CD4-positive, alpha-beta T cell treated with Interleukin-6 at 100 ng/mL for 8 hours (primary cell): ENCODE measurements around the gene GSE1.
"Not testable (repeated sequence)": the region's sequence is repeated elsewhere in the genome, so short reads cannot be mapped to it uniquely, and the experiment has no call there.

Experiments used
- DNase-seq: peaks from one replicate; pipeline ENCODE4 v3.0.0-alpha.2; 2020; ENCODE audit warnings: mixed read lengths, low spot score

GSE1 gene

DNA sequence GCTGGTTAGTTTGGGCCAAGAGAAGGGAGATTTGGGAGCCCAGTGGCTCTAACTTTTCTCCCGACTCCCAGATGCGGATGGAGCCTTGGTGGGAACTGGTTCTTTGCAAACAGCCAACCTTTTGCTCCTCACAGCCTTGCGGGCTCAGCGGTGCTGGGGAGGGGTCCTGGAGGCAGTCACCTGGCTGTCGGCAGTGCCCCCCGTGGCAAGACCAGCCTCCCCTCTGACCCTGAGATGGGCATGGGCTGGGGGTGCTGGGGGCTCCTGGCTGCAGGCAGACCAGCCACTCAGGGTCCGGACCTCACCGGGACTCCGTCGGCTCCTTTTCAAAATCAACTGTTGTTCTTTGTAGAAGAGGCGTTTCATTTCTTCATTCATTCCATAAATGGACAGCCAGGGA lies 21.7 kb upstream of the GSE1 start:
- DNase-seq = no peak

DNA sequence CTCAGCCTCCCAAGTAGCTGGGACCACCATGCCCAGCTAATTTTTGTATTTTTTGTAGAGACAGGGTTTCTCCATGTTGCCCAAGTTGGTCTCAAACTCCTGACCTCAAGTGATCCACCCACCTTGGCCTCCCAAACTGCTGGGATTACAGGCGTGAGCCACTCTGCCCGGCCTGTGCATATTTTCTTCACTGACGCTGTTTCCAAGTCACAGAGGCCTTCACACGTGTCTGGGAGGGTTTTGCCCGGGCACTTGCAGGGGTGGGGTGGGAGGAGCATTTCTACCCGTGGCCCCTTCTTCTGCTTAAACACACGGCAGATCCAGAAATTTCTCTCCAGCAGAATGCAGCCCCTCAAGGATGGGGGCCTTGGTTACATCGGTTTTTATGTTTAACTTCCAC lies 20.8 kb upstream of the GSE1 start:
- DNase-seq = not testable (repeated sequence)

DNA sequence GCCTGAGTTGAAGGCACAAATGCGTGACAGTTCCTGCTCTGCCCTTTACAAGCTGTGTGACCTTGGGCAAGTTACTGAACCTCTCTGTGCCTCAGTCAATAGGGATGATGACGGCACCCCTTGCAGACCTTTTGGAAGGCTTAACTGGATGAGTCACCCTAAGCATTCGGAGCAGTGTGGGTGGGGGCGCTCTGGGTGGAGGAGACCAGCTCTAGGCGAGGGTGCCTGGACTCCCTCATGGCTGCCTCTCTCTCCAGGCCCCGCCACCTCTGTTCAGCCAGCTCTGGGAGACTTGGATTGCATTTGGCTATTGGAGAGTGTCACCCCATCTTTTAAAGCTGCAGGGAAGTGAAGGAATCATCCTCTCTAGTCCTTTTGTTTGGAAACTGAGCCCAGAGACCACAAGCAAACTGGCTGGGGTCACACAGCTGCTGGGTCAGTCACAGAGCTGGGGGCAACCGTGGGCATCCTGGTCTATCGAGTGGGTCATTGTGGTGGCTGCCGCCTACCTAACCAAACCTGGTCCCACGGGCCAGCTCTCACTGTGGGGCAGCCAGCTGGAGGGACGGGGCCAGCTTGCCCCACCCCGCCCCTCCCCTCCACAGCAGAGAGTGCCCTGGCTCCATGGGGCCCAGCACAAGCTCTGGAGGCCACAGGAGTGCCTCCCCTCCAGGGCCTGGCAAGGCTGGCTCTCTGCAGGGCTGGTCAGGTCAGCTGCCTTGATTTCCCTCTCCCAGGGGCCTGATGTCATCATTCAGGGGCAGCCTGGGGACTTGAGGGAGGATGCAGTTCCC lies 20.2 kb upstream of the GSE1 start:
- no peak for DNase-seq

DNA sequence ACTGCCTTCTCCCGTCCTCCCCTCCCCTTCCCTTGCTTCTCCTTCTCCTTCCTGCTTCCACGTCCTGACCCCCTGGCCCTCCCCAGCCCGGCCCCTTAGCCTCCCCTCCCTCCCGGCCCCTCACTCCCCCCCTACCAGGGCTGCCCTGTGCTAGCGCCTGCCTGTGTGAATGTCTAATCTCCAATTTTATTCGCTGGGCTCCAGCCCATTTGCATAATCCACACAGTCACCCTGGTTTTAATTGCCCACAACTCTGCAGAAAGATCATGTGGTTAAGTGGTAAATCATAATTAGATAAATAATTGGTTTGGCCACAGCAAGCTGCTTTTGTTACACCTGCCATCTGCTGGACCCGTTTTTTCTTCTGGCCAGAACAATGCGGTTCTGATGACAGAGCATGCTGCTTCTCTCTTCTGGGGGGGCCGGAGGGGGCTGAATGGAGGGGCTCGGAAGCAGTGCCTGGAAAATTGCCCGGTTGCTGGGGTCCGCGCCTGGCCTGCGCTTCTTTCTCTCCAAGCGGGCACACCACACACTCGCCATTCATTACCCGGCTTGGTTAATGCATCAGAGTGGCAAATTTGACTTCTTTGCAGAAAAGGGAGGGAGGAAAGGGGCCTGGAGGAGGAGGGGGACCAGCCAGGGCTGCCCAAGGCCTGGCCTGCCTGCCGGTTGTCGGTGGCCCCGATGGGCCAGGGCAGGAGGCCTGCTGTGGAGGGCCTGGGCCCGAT lies 19.5 kb upstream of the GSE1 start:
- no peak for DNase-seq

DNA sequence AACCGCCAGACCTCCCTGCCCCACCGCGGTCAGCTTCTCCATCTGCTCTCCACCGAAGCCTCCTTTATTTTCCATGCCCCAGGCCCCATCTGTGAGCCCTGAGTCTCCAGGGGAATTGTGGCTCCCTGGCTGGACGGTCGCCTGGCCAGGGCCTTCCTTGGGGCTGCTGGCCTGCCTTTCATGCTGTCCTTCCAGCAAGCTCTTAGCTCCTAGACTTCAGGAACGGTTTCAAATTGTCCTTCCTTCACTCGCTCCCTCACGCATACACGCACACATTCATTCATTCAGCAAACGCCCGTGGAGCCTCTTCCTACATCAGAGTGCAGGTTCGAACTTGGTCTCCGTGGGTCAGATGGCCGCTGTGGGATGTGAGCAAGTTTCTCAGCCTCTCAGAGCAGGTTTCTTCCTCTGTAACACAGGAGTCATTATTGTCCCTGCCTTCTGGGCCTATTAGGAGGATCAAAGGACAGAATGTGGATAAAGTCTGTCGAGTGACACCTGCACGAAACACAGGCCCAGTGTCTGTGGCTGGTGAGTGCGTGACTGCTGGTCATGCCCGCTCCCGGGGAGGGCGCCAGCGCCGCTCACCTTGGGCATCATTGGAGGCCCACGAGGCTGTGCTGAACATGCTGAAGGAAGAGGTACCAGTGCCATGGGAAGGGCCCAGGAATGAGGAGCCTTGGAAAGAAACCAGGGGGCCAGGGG lies 18.7 kb upstream of the GSE1 start:
- DNase-seq = no peak

DNA sequence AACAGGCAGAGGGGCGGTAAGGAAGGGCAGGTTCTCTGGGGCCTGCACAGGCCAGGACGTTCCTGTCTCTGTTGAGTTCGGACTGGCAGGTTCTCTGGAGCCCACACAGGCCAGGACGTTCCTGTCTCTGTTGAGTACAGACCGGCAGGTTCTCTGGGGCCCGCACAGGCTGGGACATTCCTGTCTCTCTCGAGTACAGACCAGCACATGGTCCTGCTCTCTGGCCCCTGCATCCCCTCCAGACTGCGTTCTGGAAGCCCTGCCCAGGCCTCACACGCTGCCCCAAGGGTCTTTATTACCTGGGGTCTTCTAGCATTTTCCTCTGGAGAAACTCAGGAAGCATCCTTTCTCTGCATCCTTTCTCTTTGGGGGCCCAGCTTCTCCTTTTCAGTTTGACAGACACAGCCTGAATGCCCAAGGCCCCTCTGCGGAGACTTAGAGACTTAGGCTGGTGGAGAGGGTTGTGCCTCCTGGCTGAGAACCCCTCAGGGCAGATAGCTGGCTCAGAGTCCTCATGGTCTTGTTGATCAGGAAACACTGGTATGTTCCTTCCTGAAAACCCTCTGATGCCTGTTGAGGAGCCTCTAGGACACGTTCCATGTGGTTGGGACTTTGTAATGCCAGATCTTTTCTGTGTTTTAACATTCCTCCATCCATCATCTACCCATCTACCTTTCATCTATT lies 18.0 kb upstream of the GSE1 start:
- no peak for DNase-seq

DNA sequence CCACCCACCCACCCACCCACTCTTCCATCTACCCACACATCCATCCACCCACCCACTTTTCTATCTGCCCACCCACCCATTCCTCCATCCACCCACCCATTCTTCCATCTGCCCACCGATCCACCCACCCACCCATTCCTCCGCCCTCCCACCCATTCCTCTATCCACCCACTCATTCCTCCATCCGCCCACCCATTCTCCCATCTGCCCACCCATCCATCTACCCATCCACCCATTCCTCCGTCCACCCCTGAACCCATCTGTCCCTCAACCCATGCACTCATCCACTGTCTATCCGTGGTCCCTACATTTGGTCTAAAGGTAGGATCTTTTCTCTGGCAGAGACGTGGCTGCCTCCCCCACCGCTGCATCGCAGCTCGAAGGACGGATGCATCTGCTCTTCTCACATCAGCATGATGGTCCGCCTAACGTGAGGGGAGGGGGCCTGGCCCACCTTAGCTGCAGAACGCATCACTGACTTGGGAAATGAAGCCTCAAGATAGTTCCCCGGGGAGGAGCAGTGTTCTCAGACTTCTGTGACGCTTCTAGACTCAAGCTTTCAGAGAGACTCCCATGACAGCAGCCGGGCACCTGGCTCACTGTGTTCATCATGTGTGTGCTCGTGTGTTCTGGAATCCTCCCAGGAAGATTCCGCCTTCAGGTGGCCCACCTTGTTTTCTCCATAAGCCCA lies 17.2 kb upstream of the GSE1 start:
- no peak for DNase-seq

DNA sequence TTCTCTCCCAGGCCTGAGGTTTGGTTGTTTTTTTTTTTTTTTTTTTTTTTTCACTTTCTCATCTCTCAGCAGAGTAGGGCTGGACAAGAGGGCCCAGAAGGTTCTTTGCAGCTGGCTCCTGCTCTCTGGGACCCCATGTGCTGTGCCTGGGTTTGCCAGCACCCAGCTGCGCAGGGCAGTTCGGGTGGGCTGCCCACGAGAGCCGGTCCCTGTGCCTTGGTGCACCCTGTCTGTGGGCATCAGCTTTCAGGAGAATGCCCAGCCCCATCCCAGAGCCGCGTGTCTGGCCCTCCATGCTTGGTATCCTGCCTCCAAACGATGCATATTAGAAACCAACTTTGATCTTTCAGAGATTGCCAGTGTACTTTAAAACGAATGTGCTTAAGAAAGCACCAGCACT lies 15.0 kb upstream of the GSE1 start:
- no peak for DNase-seq

DNA sequence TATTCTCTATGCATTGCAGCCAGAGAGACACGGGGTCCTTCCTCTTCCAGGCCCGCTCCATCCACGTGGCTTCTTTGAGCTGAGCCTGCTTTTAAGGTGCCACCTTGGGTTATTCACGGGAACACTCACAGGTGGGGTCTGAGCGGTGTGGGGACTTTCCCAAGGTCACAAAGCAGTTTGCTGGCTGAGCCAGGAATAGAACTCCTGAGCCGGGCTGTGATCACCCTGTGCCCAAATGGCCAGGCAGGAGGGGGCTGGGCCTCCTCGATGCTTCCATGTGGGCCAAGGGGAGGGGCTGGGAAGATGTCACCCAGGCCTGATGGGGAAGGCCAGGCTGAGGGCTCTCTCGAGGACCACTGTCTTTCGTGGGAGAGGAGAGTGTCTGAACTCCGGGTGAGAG lies 13.0 kb upstream of the GSE1 start:
- DNase-seq = no peak

DNA sequence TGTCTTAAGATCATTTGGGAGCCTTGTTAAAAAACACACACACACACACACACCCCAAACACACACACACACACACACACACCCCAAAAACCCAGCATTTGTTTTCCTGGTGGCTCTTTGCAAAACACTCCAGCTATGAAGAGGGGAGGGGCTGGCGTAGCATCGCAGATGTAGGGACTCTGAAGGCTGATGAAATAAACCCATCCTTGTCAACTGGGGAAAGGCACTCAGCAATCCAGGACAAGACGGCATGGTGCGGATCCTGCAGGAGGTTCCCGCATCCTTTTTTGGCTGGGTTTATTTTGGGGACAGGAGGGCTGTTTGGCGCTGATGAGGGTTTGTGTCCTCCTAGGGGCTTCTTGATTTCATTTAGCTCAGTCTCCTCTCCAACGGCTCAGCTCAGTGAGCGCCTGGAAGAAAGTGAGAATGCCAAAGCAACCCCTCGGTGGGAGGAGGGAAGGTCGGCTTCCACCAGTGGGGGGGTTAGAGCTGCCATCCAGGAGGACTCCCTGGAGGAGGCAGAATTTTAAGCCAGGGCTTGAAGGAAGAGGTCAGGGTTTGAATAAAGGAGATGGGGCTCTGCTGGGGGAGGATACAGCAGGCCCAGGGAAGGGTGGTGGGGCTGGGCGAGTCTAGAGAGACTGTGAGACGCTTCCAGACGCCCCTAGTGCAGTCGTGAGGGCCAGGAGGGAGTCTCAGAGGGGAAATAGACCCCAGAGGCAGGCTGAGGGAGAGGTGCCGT lies 12.4 kb upstream of the GSE1 start:
- no peak for DNase-seq

DNA sequence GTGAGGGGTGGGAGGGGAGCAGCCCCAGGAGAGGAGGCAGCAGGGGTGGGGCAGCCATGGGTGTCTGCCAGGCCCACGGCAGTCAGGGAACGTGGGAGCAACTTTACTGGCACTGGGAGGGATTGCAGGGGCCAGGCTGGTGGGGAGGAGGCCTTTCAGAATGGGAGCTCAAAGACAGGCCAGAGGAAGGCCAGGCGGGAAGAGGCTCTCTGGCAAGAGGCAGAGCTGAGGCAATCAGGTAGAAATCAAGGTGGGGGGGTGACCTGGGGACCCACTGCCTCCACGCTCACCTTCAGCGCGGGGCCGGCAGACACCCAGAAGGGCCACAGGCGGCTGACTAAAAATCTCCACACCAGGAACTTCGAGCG lies 11.9 kb upstream of the GSE1 start:
- DNase-seq = no peak

DNA sequence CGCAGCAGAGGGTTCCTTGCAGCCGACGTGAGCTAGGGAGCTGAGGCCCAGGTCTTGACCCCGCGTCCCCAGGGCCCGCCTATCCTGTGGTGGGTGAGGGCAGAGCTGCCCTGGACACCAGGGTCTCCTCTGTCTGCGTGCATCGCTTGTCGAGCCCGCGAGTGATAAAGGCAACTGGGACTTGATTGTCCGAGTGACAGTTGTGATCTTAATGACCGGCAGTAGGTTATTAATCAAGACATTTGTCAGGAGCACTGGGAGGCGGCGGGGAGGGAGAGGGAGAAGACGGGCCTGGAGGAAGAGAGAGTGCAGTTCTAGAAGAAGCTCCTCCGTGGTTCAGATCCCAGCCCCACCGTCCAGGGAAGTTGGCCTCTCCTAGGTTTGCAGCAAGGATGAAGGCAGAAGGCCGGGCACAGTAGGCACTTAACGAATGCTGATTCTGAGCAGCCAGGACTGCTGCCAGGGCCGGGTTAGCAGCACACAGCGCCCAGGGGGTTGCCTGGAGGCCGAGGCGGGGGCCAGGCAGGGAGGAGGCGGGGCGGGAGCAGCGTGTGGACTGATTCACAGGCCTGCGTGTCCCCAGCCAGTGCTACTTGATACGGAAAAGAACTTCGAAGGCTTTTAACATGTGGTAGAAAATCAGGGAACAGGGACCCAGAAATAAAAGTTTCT lies 11.3 kb upstream of the GSE1 start:
- DNase-seq = no peak

DNA sequence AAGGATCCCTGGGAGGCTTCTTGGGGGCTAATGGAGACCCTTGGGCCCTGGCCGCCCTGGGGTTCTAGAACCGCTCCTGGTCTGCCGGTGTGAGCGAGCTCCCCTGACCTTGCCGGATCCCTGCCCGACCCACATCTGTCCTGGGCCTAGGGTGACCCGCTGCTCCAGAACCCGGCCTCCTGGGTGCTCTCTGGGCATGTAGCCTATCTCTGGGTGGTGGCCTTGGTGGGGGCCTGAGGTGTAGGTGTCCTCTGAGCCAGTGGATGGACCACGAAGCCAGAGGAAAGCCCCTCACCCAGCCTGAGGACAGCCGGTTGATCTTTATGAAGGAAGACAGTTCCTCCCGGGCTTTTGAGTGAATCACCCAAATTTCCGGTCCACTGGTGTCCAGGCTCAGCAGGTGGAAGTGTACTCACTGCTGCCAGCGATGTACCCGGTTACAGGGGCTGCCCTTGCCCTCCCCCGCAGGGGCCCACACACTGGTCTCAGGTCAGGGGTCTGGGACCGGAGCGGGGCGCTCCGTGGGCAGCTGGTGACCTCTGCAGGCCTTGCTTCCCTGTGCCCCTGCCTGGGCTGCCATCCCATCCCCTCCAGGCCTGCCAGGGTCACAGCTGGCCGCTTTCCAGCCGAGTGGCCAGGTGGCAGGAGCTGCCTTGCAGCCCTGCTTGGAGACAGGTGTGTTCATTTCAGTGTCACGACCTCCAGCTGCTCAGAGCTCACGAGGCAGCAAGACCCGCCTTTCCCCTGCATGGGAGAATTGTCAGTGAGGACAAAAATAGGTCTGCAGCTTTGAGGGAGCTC lies 10.5 kb upstream of the GSE1 start:
- DNase-seq = no peak

DNA sequence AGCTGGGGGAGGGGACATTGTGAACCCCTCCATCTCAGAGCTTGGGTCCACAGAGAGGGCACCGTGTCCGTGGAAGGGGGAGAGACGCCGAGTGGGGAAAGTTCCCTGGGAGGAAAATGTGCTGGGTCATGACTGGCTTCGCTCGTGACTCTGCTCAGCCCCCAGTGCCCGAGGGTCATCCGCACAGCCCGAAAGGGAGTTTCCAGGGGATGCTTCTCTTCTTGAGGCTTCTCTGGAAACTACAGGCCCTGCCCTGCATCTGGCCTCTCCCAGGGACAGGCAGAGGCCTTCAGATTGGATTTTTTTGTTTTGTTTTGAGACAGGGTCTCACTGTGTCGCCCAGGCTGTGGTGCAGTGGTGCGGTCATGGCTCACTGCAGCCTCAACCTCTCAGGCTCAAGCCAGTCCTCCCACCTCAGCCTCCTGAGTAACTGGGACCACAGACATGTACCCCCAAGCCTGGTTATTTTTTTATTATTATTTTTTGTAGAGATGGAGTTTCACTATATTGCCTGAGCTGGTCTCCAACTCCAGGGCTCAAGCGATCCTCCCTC lies 9.8 kb upstream of the GSE1 start:
- DNase-seq = no peak

DNA sequence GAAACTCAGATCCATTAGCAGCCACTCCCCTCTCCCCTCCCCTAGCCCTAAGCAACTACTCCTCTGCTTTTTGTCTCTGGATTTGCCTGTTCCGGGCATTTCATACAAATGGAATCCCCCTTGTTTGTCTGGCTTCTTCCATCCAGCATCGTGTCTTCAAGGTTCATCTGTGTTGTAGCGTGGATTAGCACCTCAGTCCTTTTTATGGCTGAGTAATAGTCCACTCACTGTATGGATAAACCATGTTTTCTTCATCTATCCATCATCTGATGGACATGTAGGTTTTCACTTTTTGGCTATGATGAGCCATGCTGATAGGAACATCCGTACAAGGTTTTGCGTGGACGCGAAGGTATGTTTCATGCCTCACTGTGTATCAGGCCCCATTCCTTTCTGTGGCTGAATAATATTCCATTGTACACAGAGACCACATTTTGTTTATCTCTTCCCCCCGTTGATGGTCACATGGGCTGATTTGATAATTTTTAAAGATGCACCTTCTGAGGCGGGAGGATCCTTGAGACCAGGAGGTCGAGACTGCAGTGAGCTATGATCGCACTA lies 8.9 kb upstream of the GSE1 start:
- no peak for DNase-seq

DNA sequence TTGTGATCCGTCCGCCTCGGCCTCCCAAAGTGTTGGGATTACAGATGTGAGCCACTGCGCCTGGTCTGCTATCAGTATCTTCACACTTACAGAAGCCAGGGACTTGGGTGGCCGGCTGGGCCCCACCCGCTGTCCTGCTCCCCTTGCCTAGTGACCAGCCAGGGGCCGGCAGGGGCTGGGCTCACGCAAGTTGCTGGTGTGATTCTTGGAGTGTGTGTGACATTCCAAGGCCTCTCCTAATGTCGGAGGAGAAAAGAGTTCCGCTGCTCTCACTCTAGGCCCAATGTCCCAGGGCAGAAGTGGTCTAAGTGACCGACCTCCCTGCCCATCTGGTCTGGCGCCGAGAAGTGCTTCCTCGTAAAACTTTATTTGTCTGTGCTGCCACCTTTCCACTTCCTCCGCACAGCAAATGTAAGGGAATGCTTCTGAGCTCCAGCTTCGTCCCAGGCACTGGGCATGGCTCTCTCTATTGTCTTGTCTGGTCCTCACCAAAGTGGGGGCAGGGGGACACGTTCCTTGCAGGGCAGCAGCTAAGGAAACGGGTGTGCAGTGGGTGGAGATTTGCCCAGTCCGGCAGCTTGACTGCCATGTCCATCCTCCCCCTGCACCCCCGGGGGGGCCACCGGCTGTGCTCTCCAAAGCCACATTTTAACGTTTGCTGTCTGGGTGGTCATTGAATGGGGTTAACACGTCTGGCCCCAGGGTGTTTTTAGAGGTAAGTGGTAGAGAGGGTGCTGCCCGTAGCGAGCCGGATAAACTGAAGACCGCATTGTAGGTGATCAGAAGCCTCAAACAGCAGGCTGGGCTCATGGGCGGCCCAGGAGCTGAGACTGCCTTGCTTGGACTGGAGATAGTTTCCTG lies 7.8 kb upstream of the GSE1 start:
- DNase-seq = no peak

DNA sequence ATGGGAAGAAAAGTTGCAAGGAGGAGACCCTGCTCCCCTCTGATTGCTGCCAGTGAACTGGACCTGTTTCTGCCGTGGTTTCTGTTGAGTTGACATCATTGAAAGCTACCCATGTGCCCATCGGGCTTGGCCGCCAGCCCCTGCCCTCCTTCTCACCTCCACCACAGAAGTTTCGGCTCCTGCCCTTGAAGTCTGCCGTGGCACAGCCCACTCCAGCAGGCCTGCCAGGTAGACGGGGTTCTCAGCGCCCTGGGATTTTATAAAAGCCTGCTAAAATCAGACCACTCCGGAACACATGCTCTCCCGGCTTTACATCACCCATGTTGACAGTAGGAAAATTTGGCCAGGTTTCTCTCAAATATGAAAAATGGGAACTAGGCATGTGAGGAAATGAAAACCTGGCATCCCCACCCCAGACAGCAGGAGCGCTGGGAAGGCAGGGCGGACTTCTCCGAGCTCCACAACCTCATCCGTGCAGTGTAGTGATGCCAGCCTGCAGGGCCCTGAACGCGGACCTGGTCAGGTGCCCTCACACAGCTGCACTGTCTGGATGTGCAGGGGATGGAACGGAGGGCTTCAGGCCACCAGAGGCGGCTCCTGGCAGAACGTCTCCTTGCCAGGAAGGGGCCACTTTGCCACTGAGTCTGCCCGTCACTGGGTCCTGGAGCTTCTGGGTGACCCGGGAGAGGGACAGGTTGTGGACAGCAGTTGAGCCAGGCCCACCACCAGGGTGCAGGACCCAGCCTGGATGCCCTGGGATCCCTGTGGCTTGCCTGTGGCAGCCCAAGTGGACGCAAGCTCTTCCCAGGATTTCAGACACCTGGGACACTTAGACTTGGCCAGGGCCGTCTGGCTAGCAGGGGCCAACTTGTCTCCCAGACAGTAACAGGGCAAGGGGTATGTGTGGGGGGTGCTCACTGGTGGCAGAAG lies 6.9 kb upstream of the GSE1 start:
- no peak for DNase-seq
